ENCODE data around the gene L3MBTL4.

The L3MBTL4 gene

GRCh38 chr18:6086731-6087130 lies 328.0 kb downstream of the L3MBTL4 start:
- no peak for TF ChIP-seq GATA3 (IDR thresholded peaks at IDR 0.05; ENCODE audit: low read depth, low read length)
- no peak for TF ChIP-seq GATA2 (IDR thresholded peaks at IDR 0.05; ENCODE audit: low read depth, low read length)

- no peak for TF ChIP-seq GATA3 (IDR thresholded peaks at IDR 0.05; ENCODE audit: low read depth, low read length)
- TF ChIP-seq GATA2 (IDR thresholded peaks at IDR 0.05; ENCODE audit: low read depth, low read length) = no peak
Observed at GRCh38 chr18:6079406-6079805, 335.3 kb downstream of the L3MBTL4 start.

GRCh38 chr18:6078877-6079276 lies 335.8 kb downstream of the L3MBTL4 start:
- no peak for TF ChIP-seq GATA3 (IDR thresholded peaks at IDR 0.05; ENCODE audit: low read depth, low read length)
- TF ChIP-seq GATA2 (IDR thresholded peaks at IDR 0.05; ENCODE audit: low read depth, low read length) = no peak

DNA sequence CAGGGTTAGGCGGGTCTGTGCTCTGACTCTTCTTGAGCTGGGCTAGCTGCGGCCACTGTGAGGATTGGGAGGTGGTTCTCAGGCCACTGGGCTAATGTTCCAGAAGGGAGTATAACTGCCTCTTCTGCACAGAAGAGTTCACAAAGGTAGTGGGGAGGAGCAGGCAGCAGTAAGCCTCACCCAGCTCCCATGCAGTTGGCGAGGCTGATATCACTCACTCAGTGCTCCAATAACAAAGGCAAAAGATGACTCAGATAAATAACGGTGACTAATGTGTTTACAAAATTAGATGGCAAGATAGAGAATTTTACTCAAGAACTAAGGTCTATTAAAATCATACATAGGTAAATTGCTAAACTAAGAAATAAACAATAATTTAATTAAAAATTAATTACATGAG lies 345.2 kb downstream of the L3MBTL4 start:
- TF ChIP-seq GATA2 (IDR thresholded peaks at IDR 0.05; ENCODE audit: low read depth, low read length) (no peak), GATA3 (IDR thresholded peaks at IDR 0.05; ENCODE audit: low read depth, low read length) (no peak)

DNA sequence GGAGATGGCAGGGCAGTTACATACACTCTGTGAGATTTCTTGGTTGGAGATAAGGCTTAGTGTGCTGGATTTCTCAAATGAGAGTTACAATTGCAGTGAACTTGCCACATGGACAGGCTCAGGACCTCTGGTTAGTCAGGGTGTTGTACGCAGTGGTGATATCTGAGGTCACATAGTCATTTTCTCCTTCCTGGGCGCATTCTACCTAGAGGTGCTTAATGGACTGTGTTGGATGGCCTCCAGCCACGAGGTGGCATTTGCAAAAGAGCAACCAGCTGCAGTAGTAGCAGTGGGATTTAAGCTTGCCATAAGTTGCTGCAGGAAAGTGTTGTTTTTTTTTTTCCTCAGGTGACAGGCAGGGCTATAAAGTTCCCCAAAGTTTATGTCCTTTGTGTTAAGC lies 345.6 kb downstream of the L3MBTL4 start:
- TF ChIP-seq GATA2 (IDR thresholded peaks at IDR 0.05; ENCODE audit: low read depth, low read length) (no peak), GATA3 (IDR thresholded peaks at IDR 0.05; ENCODE audit: low read depth, low read length) (no peak)

DNA sequence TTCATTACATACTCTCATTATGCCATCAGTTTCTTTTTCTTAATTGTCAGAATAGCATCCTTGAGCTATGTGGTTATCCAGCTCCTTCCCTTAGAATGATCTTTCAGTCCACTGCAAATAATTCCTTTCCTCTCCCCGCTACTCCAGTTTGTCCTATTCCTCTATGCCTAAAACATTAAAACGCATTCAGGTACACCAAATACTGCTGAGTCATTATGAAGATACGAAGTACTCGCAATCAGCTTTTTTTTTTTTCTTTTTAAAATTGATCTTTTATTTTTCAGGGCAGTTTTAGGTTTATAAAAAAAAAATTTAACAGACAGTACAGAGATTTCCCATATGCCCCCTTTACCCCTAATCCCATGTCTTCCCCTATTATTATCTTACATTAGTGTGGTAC lies 354.6 kb downstream of the L3MBTL4 start:
- no peak for TF ChIP-seq GATA3 (IDR thresholded peaks at IDR 0.05; ENCODE audit: low read depth, low read length)
- TF ChIP-seq GATA2 (IDR thresholded peaks at IDR 0.05; ENCODE audit: low read depth, low read length) = no peak

DNA sequence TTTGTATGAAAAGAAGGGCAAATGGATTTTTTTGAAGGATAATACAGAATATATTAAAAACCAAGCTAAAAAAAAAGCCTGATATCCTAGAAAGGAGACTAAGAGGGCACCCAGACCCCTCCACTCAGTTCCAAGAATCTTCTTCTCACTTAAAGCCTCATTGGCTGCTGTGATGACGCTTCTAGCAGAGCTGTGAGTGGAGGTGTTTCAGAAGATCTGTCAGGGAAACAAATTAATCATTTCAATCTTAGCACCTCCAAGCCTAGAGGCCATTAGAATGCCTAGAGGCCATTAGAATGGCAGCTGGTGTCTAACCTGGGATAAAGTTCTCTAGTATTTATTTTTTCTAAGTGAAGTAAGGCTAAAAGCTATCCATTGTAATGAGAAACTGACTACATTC lies 355.2 kb downstream of the L3MBTL4 start:
- no peak for TF ChIP-seq GATA3 (IDR thresholded peaks at IDR 0.05; ENCODE audit: low read depth, low read length)
- no peak for TF ChIP-seq GATA2 (IDR thresholded peaks at IDR 0.05; ENCODE audit: low read depth, low read length)

DNA sequence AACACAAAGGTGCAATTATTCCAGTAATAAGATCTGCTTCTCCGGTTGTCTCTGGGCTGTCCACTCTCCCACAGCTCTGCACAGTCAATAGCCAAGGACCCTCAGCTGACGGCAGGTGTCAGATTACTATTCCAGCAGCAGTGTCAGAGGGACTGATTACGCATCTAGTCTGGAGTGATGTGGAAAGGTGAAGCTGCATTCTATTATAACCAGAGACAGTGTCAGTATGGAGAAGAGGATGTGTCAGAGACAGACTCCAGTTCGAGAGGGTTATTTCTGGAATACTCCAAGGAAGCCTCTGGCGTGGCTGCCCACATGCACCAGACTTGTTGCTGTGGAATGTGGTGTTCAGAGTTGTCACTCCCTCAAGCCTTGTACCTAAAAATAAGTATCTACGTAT lies 355.8 kb downstream of the L3MBTL4 start:
- TF ChIP-seq GATA2 (IDR thresholded peaks at IDR 0.05; ENCODE audit: low read depth, low read length) = no peak
- TF ChIP-seq GATA3 (IDR thresholded peaks at IDR 0.05; ENCODE audit: low read depth, low read length) = no peak

- TF ChIP-seq GATA3 (IDR thresholded peaks at IDR 0.05; ENCODE audit: low read depth, low read length) = no peak
- TF ChIP-seq GATA2 (IDR thresholded peaks at IDR 0.05; ENCODE audit: low read depth, low read length) = no peak
Observed at GRCh38 chr18:6057604-6058003, 357.1 kb downstream of the L3MBTL4 start.

DNA sequence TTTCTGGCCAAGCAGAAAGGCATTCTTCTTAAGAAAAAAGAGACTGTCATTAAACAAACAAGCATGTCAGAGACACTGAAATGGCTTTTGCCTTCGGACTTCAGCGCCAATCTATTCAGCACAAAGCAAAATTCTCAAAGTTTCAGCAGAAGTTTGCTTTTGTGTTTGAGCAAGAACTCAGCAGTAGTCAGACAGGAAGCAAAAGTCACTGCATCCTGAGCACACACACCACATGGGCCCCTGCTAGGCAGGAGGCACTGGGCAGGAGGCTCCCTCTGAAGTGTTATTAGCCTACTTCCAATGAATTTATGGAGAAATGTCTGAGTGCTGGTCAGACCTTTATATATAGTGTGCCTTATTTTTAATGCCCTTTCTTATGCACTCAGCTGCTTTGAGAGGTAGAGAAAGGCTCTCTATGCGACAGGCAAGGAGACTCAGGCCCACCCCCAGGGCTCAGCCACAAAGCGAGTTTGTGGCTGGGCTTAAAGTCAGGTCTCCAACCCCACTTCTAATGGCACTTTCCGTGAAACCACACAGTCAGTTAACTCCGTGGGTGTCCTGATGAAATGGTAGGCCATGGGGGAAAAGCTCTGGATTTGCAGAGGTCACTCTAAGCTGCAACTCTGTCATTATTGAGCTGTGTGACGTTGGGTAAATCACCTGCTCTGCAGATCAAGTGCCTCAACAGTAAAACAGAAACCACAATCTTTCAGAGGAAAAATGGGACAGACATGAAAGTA lies 358.4 kb downstream of the L3MBTL4 start:
- TF ChIP-seq GATA2 (IDR thresholded peaks at IDR 0.05; ENCODE audit: low read depth, low read length) = no peak
- no peak for TF ChIP-seq GATA3 (IDR thresholded peaks at IDR 0.05; ENCODE audit: low read depth, low read length)

- TF ChIP-seq GATA2 (IDR thresholded peaks at IDR 0.05; ENCODE audit: low read depth, low read length) (no peak), GATA3 (IDR thresholded peaks at IDR 0.05; ENCODE audit: low read depth, low read length) (no peak)
Observed at GRCh38 chr18:6055711-6056110, 359.0 kb downstream of the L3MBTL4 start.

DNA sequence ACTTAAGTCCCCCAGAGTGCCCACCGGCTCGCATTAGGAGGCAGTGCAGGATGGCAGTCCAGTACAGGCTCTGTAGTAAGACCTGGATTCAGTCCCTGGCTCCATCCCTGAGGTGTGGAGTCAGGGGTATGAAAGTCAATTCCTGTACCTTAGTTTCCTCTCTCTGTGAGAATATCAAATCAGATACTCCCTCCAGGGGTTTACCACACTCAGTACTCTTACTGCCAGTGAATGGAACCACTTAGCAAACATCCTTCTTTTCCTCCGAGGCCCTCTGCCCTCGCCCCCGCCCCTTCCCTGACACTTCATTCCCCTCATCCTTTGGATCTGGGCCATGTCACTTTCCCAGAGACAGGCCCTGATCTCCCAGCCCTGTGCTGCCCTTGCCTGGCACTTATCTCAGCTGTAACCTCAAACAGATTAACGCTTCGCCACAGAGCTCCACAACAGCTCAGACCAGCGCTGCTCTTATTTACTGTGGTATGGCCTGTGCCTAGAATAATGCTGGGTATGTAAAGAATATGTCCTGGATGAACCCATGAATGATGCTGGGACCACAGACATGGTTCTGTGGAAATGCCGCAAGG lies 360.4 kb downstream of the L3MBTL4 start:
- no peak for TF ChIP-seq GATA3 (IDR thresholded peaks at IDR 0.05; ENCODE audit: low read depth, low read length)
- no peak for TF ChIP-seq GATA2 (IDR thresholded peaks at IDR 0.05; ENCODE audit: low read depth, low read length)

DNA sequence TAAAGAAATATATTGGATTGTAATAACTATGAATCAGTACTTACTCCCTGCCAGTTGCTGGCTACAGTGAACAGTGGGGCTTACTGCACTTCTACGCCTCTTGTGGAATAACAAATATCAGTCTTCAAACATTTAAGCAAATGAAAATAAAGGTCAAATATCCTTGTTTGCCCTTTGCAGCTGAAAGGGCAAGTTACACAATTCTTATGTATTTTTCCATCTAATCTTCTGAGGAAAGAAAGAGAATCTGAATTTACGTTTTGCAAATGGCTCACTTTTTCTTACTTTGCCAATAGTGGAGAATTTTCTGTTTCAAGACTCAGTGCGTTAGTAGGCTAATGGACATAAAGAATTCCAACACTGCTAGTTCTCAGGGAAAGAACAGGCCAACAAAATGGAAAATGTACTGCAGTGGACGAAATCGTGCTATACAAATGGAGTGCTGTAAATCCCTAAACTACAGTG lies 362.2 kb downstream of the L3MBTL4 start:
- TF ChIP-seq GATA3 (IDR thresholded peaks at IDR 0.05; ENCODE audit: low read depth, low read length) (no peak), GATA2 (IDR thresholded peaks at IDR 0.05; ENCODE audit: low read depth, low read length) (no peak)

- no peak for TF ChIP-seq GATA3 (IDR thresholded peaks at IDR 0.05; ENCODE audit: low read depth, low read length)
Observed at GRCh38 chr18:6044773-6045172, 369.9 kb downstream of the L3MBTL4 start.

GRCh38 chr18:6044319-6044718 lies 370.4 kb downstream of the L3MBTL4 start:
- TF ChIP-seq GATA2 (IDR thresholded peaks at IDR 0.05; ENCODE audit: low read depth, low read length) = no peak
